Ammon's horn (tissue), 1 donor: ENCODE results near the gene ACTL10.

Experiments
- DNase-seq: peaks from one replicate; pipeline ENCODE4 v3.0.0-alpha.2; 2016; ENCODE audit warnings: low spot score

Gene ACTL10

DNA sequence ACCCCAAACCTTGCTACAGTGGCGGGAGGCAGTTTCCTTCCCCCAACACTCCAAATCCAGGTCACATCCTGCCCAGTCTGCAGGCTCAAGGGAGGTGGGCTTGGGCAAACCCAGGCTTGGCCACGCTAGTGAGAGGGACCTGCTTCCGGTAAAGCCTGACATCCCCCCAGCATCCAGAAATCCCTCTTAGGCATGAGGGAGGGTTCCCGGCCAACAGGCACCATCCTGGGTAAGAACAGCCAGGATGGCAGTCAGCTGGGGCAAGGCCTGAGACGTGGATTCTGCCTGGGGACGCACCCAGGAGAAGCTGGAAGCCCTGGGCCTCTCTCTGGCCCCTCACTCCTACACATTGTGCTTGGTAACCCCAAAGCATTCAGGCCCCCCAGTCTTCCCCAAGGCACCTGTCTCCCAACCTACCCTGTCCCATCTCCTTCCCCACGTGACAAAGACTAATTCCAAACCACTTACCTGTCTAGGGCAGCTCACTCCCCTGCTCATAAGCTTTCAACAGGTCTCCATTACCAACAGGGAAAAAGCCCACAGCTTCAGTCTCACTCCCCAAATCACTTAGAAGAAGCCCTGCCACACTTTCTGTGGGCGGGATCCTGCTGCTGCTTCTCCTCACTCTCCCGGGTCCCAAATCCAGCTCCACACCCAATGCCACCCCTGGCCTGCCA lies 2.5 kb upstream of the ACTL10 start:
- DNase-seq, result no peak

DNA sequence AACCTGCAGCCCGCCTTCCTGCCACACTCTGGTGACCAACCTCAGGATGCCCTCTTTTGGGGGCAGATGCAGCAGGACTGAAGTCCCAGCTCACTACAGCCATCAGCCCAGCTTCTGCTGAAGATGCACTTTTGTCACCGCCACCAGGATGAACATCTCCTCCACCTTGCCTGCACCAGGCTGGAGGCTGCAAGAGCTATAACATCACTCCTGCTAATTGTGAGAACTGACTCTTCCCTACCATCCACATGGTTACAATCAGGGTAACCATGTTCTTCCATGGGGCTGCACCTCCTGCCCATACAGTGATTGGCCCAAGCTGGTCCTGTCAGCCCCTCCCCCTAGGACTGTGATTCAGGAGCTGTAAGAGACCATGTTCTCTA lies 2.0 kb upstream of the ACTL10 start:
- DNase-seq, result no peak

DNA sequence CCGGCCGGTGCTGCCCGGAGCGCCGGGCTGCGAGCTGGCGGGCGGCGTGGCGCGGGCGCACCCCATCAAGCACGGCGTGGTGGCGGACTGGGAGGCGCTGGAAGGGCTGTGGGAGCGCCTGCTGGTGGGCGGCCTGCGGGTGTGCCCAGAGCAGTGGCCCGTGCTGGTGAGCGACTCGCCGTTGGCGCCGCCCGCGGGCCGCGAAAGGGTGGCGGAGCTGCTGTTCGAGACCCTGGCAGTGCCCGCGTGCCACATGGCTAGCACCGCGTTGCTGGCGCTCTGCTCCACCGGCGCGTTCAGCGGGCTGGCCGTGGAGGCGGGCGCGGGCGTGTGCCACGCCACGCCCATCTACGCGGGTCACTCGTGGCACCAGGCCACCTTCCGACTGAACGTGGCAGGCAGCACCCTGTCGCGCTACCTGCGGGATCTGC lies 517 bp downstream of the ACTL10 start:
- DNase-seq, result no peak

DNA sequence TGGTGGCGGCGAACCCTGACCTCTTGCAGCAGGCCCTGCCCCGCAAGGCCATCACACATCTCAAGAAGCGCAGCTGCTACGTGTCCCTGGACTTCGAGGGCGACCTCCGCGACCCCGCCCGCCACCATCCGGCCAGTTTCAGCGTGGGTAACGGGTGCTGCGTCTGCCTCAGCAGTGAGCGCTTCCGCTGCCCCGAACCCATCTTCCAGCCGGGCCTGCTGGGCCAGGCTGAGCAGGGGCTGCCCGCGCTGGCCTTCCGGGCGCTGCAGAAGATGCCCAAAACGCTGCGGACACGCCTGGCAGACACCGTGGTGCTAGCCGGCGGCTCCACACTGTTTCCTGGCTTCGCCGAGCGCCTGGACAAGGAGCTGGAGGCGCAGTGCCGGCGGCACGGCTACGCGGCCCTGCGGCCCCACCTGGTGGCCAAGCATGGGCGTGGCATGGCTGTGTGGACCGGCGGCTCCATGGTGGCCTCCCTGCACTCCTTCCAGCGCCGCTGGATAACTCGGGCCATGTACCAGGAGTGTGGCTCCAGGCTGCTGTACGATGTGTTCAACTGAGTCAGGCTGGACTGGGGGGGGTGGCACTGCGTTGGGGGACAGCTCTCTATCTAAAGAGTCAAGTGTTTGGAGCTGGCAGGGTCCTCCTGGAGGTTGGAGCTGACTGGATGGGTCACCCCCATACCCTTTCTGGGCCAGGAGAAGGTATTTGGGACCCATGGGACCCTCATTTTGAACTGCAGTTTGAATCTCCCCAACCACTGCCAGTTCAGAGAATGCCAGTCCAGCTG lies 1.1 kb downstream of the ACTL10 start:
- peak; percentile 86 for DNase-seq

DNA sequence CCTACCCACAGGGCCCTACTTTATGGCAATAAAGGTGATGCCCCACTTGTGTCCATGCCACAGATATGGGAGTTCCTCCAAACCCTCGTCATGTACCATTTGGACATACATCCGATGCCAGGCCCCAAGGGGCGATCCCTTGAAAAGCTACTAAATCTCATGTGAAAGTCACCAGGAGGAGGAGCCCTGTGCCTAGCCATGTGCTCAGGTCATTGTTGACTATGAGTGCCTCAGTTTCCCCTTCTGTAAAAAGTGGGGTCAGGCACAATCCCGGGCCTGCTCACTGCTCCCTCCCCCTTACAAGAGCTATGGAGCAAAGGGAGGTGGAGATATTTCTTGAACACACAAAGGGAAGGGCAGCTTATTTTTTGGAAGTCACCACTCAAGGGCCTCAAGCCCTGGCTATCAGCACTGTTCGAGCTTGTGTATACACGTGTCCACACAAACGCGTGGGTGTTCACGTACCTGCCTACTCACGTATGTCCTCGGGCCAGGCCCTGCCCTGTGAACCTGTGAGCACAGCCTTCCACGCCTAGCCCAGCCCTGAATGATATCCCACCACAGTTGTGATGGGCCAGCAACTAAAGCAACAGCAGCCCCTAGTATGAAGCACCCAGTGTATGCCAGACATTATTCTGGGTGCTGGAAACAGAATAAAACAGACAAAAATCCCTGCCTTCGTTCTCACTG lies 1.9 kb downstream of the ACTL10 start:
- no peak for DNase-seq

DNA sequence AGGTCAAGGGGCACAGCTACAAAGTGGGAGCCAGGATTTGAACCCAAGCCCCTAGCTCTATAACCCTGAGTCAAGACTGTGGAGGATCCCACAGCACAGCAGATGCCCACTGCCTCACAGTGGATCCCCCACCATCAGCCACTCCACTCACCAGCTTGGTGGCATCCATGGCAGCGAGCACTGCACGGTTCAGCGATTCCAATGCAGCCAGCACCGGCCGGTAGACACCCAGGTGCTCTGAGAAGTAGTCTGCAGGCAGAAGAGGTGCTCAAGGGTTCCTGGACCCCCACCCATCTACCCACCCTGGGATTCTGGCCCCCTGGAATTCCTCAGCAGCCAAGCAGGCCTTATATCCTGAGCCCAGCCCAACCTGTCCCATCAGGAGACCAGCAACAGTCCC lies 2.5 kb downstream of the ACTL10 start:
- no peak for DNase-seq

DNA sequence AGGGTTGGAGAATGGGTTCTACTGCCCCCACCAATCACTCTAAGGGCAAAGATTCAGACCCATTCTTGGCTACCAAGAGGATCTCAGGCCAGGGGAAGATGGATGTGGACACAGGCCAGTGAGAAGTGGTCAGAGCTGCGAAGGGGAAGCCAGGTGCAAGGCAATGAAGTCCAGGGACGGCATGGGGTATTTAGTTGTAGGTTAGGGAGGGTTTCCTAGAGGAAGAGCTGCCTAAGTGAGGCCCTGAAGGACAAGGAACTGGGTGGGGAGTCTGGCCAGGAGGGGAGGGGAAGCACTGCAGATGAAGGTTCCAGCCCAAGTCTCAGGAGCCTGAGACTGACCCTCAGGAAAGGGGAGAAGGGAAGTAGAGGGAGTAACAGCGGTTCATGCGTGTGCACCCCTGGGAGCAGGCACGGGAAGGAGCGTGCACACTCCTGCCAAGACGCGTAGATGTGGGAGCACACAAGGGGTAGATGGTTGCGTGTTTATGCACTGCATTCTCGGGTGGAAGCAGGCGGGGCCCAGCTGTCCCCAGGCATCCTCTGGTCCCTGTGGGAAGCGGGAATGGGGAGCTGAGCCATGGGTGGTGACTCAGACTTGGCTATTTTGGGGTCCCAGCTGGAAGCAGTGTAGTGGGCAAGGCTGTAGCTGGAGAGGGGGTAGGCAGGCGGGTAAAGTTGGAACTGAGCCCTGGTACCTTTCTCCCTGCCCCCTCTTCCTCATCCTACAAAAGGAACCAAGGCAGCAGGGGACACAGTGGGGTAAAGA lies 3.3 kb downstream of the ACTL10 start:
- no peak for DNase-seq

DNA sequence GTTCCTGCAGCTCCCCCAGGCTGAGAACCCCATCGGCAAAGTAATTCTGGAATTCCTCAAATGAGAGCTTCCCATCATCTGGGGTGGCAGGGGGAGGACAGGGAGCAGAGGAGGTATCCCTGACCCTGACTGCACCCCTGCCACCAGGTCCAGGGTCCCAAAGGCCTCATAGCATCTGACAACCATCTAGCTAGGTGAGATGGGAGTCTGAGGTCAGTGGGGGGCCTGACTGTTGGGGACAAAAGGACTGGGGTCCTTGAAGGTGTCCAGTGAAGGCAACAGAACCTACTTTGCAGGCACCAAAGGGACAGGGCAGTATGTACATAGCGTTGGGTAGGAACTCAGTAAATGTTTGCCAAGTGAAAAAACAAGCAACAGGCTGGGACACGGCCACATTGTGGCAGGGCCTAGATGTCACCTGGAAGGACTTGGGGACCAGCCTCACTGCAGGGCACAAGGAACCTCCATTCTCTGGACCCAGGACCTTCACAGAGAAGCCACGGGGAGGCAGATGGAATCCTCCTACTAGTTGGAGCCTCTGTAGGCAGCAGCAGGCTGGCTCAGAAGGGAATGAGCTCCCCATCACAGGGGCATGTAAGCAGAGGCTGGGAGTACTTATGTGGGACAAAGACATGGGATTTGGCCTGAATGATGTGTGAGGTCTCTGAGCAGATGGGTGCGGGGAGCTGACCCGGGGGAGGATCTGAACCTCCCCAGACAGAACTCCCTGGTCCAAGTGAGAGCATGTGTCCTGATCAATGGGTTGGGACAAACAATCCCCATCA lies 4.2 kb downstream of the ACTL10 start:
- DNase-seq, result no peak

DNA sequence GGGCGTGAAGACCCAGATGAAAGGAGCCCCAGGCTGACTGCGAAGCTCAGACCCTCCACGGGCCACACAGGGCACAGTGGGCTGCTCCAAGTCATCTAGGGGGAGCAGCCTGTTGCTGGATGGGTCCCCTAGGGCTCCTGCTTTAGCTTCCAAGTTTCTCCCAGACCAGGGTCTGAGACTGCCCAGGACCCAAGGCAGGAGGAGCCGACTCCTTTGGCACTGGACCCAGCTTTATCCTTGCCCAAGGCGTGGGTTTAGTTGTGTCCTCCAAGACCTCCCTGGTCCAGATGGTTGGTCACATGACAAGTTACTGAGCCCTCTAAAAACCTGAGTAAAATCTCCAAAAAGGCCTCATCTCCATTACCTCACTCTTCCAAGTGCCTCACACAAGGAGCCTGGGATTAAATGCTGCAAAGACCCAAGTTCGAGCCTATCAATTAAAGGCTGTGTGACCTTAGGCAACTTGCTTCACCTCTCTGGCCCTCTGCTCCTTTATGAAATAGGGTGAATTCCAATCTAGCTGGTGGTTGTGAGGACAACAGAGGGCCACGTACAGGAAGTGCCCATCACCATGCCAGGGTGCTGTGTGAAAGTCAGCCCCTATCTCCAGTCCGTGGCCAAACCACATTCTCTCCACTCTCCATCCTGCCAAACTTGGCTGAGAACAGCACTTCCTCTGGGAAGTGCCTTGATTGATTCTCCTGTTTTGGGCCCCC lies 5.0 kb downstream of the ACTL10 start:
- DNase-seq, result no peak

DNA sequence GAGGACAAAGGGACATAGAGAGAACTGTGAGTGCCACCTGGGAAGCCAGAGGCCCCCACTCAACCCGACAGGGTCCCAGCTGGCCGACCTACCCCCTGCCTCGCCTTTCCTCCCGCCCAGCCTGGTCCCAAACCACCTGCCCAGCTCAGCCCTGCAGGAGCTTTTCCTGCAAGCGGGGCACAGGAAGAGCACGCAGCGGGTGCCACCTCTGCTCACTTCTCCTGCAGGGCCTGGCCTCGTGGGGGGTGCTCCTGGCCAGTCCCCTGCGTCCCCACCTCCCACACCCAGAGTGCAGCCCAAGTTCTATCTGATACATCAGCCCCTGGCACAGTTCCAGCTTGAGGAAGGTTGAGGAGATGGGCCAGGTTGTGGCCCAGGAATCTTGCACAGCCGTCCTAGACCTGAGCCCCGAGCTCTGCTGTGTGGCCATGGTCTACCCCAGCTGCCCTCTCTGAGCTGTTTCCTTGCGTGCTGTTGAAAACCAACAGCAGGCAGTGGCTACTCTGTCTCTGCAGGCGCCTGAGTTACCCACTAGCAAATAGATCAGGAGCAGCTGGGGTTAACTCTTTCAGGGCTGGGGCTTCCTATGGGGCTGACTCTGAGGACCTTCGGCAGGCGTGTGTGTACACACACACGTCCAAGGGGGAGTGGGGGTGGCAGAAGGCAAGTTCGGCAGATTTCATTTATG lies 5.8 kb downstream of the ACTL10 start:
- no peak for DNase-seq

DNA sequence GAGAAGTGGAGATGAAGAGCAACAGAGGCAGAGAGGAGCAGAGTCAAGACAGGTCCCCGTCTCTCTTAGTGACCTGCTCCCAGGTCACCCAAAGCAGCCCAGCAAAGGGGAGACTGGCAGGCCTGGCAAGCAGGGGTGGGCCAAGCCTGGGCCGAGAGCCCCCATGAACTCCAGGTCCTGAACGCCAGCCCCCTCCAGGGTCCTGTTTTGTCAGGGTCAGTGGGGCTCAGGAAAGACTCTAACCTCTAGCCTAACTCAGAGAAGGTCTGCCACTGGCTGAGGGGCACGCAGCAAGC lies 6.3 kb downstream of the ACTL10 start:
- no peak for DNase-seq

DNA sequence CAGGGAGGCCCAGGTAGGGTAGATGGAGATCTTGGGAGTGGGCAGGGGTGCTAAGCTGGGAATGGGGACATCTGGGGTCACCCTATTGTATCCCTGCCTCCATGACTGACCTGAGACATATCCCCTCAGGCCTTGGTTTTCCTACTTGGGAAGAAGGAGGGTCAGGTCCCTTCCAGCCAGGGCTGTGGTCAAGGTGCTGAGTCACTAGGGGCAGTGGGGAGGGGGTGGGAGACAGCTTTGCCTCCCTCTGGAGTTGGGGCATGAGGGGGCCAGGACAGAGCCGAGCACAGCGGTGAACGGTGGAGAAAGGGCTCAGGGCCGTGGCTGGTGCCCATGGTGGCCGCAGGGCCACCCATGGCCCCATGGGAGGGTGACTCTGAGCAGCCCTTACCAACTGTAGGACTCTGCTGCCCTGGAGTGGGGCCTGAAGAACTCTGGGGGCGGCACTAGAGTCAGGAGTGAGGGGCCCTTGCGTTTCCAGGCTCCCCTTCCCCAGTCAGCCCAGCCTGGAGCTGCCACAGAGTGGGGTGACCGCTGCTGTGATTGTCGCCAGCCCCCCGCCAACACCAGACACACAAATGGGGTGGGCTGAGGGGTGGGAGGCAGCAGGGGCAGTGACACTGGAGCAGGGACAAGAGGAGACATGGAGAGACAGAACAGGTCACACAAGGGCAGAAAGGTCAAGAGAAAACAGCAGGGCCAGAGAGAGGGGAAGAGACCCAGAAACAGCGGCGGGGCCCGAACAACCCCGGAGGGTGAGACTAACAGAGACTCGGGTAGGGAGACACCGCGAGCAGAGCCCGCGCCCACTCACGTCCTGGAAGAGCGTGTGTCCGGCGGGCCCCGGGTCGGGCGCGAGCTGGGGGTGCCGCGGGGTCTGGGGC lies 6.9 kb downstream of the ACTL10 start:
- DNase-seq, result no peak

DNA sequence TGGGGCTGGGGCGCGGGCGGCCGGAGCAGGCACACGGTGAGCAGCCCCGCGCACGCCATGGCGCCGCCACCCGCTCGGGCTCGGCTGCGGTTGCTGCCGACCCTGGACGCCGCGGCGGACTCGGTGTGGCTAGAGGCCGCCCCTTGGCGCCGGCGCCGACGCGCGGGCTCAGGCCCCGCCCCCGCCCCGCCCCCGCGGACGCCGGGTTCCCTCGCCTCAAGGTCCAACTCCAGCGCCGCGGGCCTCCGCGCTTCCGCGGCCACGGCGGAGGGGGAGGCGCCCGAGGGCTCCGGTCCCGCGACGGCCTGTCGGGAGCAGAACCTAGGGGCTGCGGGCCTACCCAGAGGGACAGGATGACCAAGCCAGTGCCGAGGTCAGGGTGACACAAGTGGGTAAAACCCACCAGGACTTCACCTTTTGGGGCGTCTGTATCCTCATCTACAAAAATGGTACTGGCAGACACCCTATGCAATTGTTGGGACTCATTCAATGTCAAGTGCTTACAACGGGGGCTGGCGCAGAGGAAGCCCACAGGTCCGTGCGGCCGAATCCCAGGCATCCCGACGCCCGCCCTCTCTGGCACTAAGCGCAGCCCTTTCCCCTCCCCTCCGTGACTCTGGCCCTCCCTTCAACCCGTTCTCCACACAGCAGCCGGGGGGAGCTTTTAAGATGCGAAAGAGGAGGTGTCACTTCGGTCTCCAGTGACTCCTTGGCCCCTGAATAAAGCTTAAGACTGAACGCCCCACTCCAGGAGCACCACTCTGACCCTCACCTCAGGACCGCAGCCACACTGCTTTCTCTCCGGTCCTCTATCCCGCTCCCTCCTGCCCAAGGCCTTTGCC lies 7.8 kb downstream of the ACTL10 start, which contains the start of gene NECAB3:
TSS of gene NECAB3 (minus strand) at position 135 of the 842 bp plus-strand sequence. CDS start at position 59, 76 bp downstream.
- DNase-seq, result peak; percentile 85

DNA sequence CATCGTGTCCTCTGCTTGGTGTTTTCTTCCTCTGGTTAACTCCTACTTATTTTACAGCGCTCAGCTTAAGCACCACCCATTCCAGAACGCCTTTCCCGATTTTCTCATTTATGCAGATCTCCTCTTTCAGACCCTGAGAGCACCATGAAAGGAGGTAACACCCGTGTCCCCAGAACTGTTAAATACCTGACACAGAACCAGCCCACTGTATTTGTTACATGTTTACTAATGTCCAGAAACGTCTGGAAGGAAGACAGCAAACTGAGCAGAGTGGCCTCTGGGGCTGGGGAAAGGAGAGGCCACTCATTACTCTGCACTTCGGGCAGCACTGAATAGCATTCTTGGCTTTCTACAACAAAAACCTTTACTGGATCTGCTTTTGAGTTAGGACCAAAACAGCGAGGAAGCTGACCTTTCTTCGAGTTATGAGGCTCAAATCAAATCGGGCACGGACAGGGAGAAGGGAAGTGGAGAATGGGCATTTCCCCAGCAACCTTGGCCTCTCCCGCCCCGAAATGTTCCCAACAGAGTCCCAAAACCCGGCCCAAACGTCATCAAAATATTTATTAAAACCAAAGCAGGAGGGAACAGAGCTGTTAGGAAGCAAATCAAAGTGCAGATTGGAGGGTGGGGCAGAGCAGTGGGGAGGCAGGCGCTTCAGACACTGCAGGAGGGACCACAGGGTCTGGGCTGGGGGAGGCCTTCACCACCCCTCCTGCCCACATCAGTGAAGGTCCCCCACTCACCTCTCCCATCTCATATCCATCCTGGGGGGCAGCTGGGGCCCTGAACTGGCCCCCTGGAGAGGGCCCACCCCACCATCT lies 8.6 kb downstream of the ACTL10 start:
- DNase-seq, result no peak

DNA sequence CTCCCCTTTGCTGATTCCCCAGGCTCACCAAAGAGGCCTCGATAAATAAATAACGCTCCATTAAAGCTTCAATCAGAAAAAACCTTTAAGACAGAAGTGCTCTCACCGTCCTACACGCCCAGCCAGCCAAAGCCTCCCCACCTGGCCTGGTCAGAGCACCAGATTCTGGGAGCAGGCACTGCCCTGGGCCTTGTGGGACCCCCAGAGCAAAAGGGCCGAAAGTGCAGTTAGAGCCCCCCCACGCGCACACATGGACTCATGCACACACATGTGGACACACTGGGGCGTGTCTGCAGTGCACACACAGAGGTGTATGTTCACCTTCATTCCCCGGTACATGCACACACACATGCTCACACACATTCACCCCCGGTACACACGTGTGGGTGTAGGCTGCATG lies 9.4 kb downstream of the ACTL10 start:
- DNase-seq, result no peak

DNA sequence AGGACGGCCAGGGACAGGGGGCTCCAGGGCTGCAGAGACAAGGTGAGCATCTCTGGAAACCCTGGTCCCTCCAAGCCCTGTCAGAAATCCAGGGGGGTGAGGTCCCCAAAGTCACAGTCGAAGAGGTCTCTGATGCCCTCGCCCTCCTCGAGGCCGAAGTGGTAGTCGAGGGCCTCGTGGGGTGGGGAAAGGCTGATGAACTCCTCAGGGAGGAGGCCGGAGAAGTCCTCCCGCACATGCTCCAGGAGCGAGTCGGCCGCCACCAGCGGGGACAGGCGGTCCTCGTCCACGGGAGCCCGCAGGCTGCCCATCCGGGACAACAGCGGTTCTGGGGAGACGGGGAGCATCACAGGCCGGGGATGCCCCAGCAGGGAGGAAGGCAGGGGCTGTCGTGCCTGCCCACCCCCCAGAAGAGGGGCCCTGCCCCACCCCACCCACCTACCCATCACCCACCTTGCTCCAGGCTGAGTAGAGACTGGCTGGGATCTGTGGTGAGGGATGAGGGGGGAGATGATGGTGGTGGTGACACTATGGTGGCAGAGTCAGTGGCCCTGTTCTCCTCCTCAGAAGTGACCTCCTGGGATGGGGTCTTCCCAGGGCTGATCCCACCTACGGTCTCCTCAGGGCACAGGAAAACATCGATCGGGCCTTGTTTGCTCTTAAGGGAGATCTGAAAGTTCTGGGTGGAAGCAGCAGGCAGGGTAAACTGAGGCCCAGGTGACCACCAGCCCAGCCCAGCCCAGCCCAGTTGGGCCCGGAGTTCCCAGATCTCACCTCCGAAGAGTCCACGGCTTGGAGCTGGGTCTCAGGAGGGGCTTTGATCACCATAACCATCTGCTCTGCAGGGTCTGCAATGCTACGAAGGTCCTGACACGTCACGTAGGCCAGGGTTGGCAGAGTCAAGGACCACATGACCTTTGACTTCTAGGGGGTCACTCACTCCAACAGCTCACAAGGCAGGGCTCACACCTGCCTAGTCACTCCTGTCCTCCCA lies 10.2 kb downstream of the ACTL10 start:
- DNase-seq, result no peak
